Osteocyte (in vitro differentiated cells): ENCODE measurements around the gene SZRD1. TPM values are rescaled to one million over a fixed set of nuclear protein-coding genes. Genes with fewer than 3 reads are reported as not detected.

Experiments used
- DNase-seq: peaks from one replicate; pipeline ENCODE4 v3.0.0; 2021; ENCODE audit warnings: mixed read lengths; ENCODE audit not compliant: unreplicated experiment; ENCODE audit errors: extremely low spot score
- H3K27ac Mint-ChIP-seq: one replicate; pipeline ENCODE4 v1.8.0; 2021; ENCODE audit warnings: mild to moderate bottlenecking, mixed read lengths; ENCODE audit not compliant: unreplicated experiment
- H3K27me3 Mint-ChIP-seq: one replicate; pipeline ENCODE4 v1.8.0; 2021; ENCODE audit warnings: mixed read lengths; ENCODE audit not compliant: unreplicated experiment
- H3K36me3 Mint-ChIP-seq: one replicate; pipeline ENCODE4 v1.8.0; 2021; ENCODE audit warnings: mixed read lengths; ENCODE audit not compliant: unreplicated experiment
- H3K4me1 Mint-ChIP-seq: one replicate; pipeline ENCODE4 v1.8.0; 2021; ENCODE audit warnings: mixed read lengths; ENCODE audit not compliant: unreplicated experiment
- H3K4me3 Mint-ChIP-seq: one replicate; pipeline ENCODE4 v1.8.0; 2021; ENCODE audit warnings: mild to moderate bottlenecking, moderate library complexity, mixed read lengths; ENCODE audit not compliant: unreplicated experiment
- H3K9me3 Mint-ChIP-seq: one replicate; pipeline ENCODE4 v1.8.0; 2021; ENCODE audit warnings: mixed read lengths; ENCODE audit not compliant: unreplicated experiment
- CTCF ChIP-seq: fragments of 200-600 bp; sonication (generic); IDR thresholded peaks from 2 replicates; pipeline ENCODE4 v1.5.0; 2021; ENCODE audit warnings: antibody characterized with exemption, mild to moderate bottlenecking, moderate library complexity
- total RNA-seq: library from RNA; stranded (reverse); gene quantifications from 2 replicates; pipeline ENCODE4 v1.2.1, GENCODE V29; 2021

Gene SZRD1
- total RNA-seq, 1 donor from 2014 or later = 141 TPM

- H3K9me3 Mint-ChIP-seq = no peaks in the 10 kb centered on the region
- H3K36me3 Mint-ChIP-seq = peaks cover 4% of the 10 kb centered on the region
- no peak for DNase-seq
- H3K27ac Mint-ChIP-seq = peak overlapping the region; percentile 80
- no peak overlapping the region for H3K4me3 Mint-ChIP-seq
- TF ChIP-seq CTCF = no peak
- H3K27me3 Mint-ChIP-seq = no peaks in the 10 kb centered on the region
- H3K4me1 Mint-ChIP-seq = peaks cover 42% of the 10 kb centered on the region
These were observed 18.8 kb downstream of the SZRD1 start for GRCh38 chr1:16385659-16386453.

- no peaks in the 10 kb centered on the region for H3K9me3 Mint-ChIP-seq
- no peak for DNase-seq
- H3K27me3 Mint-ChIP-seq = no peaks in the 10 kb centered on the region
- no peak for TF ChIP-seq CTCF
- peaks cover 4% of the 10 kb centered on the region for H3K36me3 Mint-ChIP-seq
- no peak overlapping the region for H3K4me3 Mint-ChIP-seq
- peak overlapping the region; percentile 80 for H3K27ac Mint-ChIP-seq
- peaks cover 49% of the 10 kb centered on the region for H3K4me1 Mint-ChIP-seq
These were observed 19.5 kb downstream of the SZRD1 start for GRCh38 chr1:16386454-16387113.

GRCh38 chr1:16387201-16388188 is 20.5 kb downstream of the SZRD1 start:
- Mint-ChIP-seq H3K4me1 (peaks cover 56% of the 10 kb centered on the region), H3K27ac (peak overlapping the region; percentile 37), H3K9me3 (no peaks in the 10 kb centered on the region), H3K27me3 (no peaks in the 10 kb centered on the region), H3K4me3 (no peak overlapping the region), H3K36me3 (peaks cover 4% of the 10 kb centered on the region)
- DNase-seq = no peak
- no peak for TF ChIP-seq CTCF

GRCh38 chr1:16391411-16391810 is 24.4 kb downstream of the SZRD1 start:
- Mint-ChIP-seq H3K4me1 (peaks cover 37% of the 10 kb centered on the region), H3K27ac (peak overlapping the region; percentile 64), H3K9me3 (no peaks in the 10 kb centered on the region), H3K36me3 (peaks cover 8% of the 10 kb centered on the region), H3K4me3 (no peak overlapping the region), H3K27me3 (no peaks in the 10 kb centered on the region)
- no peak for DNase-seq
- no peak for TF ChIP-seq CTCF
